Measurements from ENCODE around the gene NRN1L.
"Not testable (repeated sequence)": the region's sequence is repeated elsewhere in the genome, so short reads cannot be mapped to it uniquely, and the experiment has no call there.

NRN1L gene

DNA sequence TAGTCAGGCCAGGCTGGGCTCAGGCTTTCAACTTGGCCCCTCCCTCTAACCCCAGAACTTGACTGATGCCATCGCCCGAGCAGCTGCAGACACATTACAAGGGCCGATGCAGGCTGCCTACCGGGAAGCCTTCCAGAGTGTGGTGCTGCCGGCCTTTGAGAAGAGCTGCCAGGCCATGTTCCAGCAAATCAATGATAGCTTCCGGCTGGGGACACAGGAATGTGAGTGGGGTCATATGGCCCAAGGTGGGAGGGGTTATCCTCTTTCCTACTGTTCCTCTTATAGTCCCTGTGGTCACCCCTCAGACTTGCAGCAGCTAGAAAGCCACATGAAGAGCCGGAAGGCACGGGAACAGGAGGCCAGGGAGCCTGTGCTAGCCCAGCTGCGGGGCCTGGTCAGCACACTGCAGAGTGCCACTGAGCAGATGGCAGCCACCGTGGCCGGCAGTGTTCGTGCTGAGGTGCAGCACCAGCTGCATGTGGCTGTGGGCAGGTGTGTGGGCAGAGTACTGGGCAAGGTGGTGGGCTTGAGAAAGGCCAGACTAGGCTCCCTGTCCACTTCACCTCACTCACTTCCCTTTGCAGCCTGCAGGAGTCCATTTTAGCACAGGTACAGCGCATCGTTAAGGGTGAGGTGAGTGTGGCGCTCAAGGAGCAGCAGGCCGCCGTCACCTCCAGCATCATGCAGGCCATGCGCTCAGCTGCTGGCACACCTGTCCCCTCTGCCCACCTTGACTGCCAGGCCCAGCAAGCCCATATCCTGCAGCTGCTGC lies 2.1 kb upstream of the NRN1L start:
- DNase-seq (ENCODE audit: low read depth in 2 of 3, low spot score in 2 of 3): no peak

DNA sequence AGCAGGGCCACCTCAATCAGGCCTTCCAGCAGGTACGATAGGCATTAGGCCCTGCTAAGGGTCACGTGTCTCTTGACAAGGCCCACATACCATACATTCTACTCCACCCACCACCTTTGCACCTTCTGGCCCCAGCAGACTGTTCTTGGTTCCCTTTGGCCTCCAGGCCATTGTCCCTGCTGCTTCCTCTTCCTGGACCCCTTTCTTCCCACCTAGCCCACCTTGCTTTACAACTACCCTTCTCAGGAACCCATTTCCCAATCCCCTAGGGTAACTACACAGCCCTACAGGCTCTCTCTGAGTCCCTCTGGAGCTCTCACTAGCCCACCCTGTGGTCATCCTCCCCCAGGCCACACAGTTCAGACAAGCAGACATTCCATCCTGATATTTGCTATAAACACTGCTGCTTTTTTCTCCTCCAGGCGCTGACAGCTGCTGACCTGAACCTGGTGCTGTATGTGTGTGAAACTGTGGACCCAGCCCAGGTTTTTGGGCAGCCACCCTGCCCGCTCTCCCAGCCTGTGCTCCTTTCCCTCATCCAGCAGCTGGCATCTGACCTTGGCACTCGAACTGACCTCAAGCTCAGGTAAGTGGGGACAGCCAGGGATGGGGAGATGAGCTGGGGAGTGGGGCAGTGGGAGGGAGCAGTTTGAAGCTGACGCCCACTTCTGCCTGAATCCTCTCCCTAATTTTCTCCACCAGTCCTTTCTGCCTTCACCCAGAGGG lies 1.4 kb upstream of the NRN1L start:
- no peak for DNase-seq (ENCODE audit: low read depth in 2 of 3, low spot score in 2 of 3)

DNA sequence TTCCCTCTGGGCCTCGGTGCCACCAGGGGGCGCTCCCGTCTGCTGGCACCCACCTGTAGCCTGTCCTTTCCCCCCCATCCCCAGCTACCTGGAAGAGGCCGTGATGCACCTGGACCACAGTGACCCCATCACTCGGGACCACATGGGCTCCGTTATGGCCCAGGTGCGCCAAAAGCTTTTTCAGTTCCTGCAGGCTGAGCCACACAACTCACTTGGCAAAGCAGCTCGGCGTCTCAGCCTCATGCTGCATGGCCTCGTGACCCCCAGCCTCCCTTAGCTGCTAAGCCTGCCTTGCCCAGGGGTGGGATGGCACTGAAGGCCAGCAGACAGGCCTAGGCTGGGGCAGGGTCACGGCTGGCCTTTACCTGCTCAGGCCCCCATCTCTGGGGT lies 818 bp upstream of the NRN1L start:
- DNase-seq (ENCODE audit: low read depth in 2 of 3, low spot score in 2 of 3): peak; percentile 35 to 58 (median 40)

DNA sequence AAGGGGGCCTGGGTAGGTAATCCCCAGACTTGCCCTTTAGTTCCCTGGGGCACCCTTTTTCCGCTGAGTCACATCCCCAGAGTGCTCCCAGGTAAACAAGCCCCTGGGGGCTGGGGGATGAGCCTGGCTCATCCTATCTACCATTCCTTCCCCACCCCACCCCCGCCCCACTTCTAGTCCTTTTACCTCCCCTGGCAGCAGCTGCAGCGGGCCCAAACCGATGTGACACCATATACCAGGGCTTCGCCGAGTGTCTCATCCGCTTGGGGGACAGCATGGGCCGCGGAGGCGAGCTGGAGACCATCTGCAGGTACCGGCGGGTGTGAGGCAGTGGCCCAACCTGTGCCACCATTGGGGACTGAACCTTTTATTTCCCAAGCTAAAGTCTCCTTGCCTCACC lies 860 bp downstream of the NRN1L start:
- no peak for DNase-seq (ENCODE audit: low read depth in 2 of 3, low spot score in 2 of 3)

DNA sequence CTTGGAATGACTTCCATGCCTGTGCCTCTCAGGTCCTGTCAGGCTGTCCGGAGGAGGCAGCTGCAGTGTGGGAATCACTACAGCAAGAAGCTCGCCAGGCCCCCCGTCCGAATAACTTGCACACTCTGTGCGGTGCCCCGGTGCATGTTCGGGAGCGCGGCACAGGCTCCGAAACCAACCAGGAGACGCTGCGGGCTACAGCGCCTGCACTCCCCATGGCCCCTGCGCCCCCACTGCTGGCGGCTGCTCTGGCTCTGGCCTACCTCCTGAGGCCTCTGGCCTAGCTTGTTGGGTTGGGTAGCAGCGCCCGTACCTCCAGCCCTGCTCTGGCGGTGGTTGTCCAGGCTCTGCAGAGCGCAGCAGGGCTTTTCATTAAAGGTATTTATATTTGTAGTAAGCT lies 1.3 kb downstream of the NRN1L start:
- DNase-seq (ENCODE audit: low read depth in 2 of 3, low spot score in 2 of 3): no peak

DNA sequence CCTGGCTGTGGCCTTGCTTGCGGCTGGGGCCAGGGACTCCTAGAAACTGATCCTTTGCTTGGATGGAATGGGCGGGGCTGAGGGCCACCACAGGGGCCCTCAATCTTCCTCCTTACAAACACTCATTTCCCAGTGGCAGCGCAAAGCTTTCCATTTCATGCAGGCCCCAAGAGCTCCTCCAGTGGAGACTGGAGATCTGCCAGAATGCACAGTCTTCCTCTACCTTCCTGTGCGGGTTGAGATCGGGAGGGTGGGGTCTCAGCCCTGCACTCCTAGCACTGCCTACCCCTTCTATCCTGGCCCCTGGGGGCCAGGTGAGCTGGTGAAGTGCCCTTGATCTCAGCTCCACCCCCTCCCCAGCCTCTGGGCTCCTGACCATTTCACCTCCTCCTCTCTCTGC lies 1.7 kb downstream of the NRN1L start:
- DNase-seq (ENCODE audit: low read depth in 2 of 3, low spot score in 2 of 3): no peak

DNA sequence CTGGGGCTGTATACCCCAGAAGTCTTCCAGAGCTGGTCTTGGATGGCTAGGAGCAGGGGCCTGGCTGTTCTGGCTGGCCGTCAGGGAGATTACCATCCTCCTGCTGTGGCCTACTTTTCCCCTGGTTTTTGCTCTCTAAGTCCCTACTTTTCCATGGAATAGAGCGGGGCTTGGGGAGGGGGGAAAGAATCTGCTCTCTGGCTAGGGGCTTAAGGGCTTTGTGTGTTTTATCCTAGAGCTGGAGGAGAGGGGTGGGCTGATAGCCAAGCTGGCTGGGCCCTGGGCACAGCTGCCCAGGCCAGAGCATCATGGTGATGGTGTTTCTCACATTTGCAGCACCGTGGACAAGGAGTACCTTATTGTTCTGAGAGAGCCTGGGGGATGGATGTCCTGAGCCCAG lies 3.6 kb downstream of the NRN1L start:
- no peak for DNase-seq (ENCODE audit: low read depth in 2 of 3, low spot score in 2 of 3)

DNA sequence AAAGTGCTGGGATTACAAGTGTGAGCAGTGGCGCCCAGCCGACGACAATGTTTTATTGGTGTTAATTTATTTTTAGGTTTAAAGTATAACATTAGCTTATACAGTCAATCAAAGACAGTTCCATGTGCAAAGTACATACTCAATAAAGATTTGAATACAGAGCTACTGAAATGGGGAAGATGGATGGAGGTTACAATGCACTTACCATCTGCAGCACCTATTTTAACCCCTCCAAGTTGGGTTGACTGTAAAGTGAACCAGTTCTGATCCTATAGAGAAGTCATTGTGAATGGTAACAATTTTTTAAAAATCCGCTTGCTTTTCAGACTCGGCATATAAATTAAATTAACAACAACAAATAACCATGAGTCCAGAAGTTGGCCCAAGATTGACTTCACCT lies 7.7 kb downstream of the NRN1L start:
- no peak for DNase-seq (ENCODE audit: low read depth in 2 of 3, low spot score in 2 of 3)

DNA sequence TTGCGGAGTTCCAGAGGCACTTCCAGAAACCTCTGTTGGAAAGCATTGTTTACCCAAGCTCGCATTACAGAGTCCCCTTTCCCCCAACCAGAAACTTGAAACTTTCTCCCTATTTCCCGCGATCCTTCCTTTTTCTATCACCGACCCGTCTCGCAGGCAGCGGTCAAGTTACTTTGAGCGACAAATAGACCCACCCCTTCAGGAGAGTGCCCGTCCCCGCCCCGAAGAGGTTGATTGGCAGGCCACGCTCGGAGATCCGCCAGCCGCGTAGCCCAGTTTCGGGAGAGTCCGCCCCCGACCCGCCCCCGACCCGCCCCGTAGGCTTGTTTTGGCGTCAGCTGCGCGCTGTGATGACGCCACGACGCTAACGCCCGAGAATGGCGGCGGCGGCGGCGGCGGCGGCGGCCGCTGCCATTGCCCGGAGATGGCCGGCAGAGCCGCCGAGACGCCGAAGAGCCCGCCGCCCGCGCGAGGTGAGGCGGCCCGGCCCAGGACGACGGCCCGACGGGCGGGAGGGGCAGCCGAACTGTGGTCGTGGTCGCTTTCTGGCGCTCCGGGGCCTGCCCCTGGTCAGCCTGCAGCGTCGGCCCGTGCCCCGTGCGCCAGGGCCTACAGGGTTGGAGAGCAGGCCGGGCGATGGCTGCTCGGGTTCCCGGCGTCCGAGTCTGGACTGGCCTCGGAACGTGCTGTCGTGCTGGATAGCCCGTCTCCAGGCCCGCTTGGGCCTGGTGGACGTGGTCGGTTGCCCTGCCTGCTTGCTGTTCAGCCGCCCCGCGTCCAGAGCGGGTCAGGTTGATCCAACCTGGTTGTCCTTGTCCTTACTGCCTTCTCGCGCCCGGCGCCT lies 8.4 kb downstream of the NRN1L start, which contains the start of gene PSKH1:
Gene PSKH1, plus strand, starts transcription at position 356 of the 844 bp plus-strand sequence. CDS start 15,496 bp downstream, outside the sequence.
- DNase-seq (ENCODE audit: low read depth in 2 of 3, low spot score in 2 of 3): peak; percentile 70 to 89 (median 89)

DNA sequence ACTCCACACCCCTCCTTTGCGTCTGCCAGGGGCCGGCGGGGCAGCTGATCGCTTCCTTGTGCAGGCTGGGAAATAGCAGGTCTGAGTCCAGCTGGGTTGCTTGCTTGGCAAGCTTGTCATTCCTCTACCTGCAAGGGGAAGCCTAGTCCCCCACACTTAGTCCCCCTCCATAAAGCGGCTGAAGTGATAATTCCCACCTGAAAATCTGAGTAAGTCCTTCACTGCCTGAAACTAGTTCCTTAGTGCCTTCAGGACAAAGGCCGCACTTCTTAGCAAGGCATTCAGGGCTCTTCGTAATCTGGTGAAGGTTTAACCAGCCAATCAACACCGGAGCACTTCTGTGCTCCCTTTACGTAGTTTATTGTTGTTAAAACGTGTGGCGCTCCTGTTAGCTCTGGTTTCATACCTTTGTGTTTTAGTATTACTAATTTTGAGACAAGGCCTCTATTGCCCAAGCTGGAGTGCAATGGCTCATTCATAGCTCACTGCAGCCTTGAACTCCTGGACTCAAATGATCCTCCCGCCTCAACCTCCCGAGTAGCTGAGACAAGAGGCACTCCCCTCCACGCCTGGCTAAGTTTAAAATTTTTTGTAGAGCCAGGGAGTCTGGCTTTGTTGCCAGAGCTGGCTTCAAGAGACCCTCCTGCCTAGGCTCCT lies 9.2 kb downstream of the NRN1L start:
- DNase-seq (ENCODE audit: low read depth in 2 of 3, low spot score in 2 of 3): no peak

DNA sequence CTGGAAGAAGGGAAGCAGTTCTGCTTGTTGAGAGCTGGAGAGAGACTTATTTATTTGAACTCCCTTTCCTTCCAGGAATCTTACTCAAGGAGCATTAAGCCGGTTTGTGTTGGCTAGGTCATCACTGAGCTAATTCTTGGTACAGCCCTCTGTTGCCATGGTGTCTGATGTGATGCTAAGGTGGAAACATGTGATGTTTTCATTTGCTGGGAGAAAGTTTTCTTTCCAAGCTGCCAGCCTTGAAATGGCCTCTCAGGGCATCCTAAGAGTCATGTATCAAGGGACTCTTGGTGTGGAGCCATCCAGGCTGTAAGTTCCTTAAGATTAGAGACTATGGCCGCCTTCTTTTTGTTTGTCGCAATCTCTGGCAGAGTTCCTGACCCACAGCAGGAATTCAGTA lies 12.5 kb downstream of the NRN1L start:
- DNase-seq (ENCODE audit: low read depth in 2 of 3, low spot score in 2 of 3): no peak

DNA sequence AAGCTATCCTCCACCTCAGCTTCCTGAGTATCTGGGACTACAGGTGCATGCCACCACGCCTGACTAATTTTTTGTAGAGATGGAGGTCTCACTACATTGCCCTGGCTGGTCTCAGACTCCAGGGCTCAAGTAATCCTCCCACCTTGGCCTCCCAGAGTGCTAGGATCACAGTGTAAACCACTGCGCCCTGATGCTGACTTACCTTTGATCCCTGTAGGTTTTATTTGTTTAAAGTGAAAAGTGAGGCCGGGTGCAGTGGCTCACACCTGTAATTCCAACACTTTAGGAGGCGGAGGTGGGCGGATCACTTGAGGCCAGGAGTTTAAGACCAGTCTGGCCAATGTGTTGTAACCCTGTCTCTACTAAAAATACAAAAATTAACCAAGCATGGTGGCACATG lies 17.0 kb downstream of the NRN1L start:
- DNase-seq (ENCODE audit: low read depth in 2 of 3, low spot score in 2 of 3): no peak

DNA sequence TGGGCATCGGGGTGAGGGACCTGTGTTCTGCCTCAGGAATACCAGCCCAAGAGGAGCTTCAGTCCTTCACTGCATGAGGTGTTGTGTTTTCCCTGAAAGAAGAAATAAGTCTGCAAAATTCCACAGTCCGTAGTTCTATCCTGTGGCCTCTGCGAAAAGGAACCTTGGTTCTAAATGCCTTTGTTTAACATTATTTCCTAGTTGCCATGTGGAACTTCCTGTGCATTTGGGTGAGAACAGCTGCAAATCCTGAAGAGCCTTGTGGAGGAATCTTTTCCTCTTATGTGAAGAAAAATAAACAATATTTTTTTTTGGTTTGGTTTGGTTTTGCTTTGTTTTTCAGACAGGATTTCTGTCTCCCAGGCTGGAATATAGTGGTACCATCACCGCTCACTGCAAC lies 18.1 kb downstream of the NRN1L start:
- DNase-seq (ENCODE audit: low read depth in 2 of 3, low spot score in 2 of 3): no peak

DNA sequence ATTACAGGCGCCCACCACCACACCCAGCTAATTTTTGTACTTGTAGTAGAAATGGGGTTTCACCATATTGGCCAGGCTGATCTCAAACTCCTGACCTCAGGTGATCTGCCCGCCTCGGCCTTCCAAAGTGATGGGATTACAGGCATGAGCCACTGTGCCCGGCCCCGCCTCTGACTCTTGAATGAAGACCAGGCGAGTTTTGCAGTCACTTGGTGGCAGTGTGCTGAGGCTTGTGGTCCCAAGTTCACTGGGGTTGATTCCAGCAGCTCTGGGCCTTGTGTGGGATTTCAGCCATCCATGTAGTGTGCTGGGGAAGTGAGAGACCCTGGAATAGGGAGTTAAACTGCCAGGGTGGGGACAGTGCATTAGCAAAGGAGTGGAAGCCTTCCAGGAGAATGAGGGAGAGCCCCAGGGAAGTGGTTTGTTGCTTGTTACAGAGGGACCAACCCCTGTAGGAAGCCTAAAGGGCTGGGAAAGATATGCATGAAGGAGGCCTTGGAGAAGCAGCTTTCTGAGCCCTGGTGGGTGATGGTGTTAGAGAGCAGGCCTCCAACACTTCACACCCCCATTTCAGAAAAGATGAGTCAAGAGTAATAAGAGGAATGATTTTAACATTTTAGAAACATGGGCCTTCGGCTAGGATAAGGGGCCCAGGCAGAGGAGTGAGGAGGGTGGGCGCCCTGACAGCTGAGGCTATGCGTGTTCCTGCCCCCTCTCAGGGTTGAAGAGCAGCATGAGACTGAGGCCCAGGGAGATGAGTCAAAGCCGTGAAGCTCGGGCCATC lies 22.9 kb downstream of the NRN1L start:
- no peak for DNase-seq (ENCODE audit: low read depth in 2 of 3, low spot score in 2 of 3)

DNA sequence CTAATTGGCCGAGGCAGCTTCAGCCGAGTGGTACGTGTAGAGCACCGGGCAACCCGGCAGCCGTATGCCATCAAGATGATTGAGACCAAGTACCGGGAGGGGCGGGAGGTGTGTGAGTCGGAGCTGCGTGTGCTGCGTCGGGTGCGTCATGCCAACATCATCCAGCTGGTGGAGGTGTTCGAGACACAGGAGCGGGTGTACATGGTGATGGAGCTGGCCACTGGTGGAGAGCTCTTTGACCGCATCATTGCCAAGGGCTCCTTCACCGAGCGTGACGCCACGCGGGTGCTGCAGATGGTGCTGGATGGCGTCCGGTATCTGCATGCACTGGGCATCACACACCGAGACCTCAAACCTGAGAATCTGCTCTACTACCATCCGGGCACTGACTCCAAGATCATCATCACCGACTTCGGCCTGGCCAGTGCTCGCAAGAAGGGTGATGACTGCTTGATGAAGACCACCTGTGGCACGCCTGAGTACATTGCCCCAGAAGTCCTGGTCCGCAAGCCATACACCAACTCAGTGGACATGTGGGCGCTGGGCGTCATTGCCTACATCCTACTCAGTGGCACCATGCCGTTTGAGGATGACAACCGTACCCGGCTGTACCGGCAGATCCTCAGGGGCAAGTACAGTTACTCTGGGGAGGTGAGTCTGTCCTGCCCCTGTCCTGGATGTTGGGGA lies 24.5 kb downstream of the NRN1L start:
- DNase-seq (ENCODE audit: low read depth in 2 of 3, low spot score in 2 of 3): no peak

DNA sequence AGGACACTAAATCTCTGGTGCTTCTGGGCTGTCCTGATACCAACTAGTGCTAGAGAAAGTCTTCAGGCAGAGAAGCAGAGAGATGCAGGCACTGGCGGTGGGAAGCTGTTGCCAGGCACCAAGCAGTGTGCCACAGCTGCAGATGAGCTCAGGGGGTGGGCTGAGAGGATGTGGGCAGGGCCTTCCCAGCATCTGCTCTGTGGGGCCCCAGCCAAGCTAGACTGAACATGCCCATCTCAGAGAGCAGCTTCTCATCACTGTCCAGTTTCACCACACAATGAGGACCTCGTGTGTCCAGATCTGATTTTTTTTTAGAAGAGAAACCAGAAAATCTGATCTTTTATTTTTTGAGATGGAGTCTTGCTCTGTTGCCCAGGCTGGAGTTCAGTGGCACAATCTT lies 25.5 kb downstream of the NRN1L start:
- DNase-seq (ENCODE audit: low read depth in 2 of 3, low spot score in 2 of 3): no peak

DNA sequence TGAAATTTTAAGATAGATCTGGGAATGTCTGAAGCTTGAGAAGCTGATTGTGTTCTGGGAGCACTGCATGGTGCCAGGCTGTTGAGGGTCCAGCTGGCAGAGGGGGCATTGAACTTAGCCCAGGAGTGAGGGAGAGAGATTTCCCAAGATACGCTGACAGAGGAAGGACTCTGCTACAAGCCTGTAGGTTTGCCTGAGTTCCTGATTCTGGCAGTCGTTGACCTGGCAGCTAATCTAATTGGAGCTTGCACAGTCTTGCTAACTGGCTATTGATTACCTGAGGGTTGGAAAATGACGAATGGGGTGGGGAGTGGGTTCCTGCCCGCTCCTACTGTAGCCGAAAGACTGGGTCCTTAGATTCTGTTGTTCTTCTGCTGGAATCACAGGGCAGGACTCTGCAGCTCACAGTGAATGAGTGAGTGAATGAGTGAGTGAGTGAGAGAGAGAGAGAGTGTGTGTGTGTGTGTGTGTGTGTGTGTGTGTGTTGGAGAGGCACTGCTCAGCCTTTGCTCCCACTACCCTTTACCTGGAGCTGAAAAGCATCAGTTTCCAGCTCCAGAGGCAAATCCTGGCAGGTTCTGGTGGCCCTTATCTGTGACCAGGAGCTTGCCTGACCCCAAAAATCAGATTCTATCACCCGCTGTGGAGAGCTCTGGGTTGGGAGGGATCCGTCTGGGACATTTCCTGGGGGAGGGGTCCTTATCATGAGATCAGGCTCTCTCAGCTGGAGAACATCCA lies 30.2 kb downstream of the NRN1L start:
- DNase-seq (ENCODE audit: low read depth in 2 of 3, low spot score in 2 of 3): no peak

DNA sequence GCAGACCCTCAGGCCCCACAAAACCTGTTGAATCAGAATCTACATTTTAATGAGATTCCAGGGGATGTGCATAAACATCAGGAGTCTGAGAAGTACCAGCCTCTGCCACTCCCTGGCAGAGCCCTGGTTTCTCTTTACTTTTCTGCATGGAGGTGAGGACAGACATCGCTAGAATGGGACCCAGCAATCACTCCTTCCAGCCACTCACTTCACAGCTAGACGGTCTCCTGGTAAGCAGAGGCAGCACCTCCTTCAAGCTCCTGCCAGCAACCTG lies 30.7 kb downstream of the NRN1L start:
- not testable (repeated sequence) for DNase-seq (ENCODE audit: low read depth in 2 of 3, low spot score in 2 of 3)

Measured in activated CD8-positive, alpha-beta memory T cell treated with anti-CD3 and anti-CD28 coated beads for 48 hours (primary cell).